Endothelial cell (in vitro differentiated cells): ENCODE measurements around the gene MYORG. TPM values are rescaled to one million over a fixed set of nuclear protein-coding genes. Genes with fewer than 3 reads are reported as not detected.
"Not testable (repeated sequence)": the region's sequence is repeated elsewhere in the genome, so short reads cannot be mapped to it uniquely, and the experiment has no call there.

ENCODE experiments used
- DNase-seq: peaks from one replicate; pipeline ENCODE4 v3.0.0; 2021; ENCODE audit warnings: low spot score
- H3K27ac Mint-ChIP-seq: one replicate; pipeline ENCODE4 v1.8.0; 2021; ENCODE audit warnings: mixed read lengths, inconsistent platforms; ENCODE audit not compliant: unreplicated experiment
- H3K27me3 Mint-ChIP-seq: one replicate; pipeline ENCODE4 v1.8.0; 2021; ENCODE audit warnings: mild to moderate bottlenecking, moderate library complexity, mixed read lengths, inconsistent platforms; ENCODE audit not compliant: unreplicated experiment
- H3K36me3 Mint-ChIP-seq: one replicate; pipeline ENCODE4 v1.8.0; 2021; ENCODE audit warnings: mild to moderate bottlenecking, low read depth, mixed read lengths, inconsistent platforms; ENCODE audit not compliant: unreplicated experiment
- H3K4me1 Mint-ChIP-seq: one replicate; pipeline ENCODE4 v1.8.0; 2021; ENCODE audit warnings: mild to moderate bottlenecking, mixed read lengths, inconsistent platforms; ENCODE audit not compliant: unreplicated experiment
- H3K4me3 Mint-ChIP-seq: one replicate; pipeline ENCODE4 v1.8.0; 2021; ENCODE audit warnings: mild to moderate bottlenecking, mixed read lengths, inconsistent platforms; ENCODE audit not compliant: unreplicated experiment
- H3K9me3 Mint-ChIP-seq: one replicate; pipeline ENCODE4 v1.8.0; 2021; ENCODE audit warnings: mixed read lengths, inconsistent platforms; ENCODE audit not compliant: unreplicated experiment
- total RNA-seq: library from RNA; stranded (reverse); fragmentation: NEBNext Ultra II Directional; extraction: Animal tissue kit (Norgen Biotek cat#: 25700); gene quantifications from one replicate; pipeline ENCODE4 v1.2.1, GENCODE V29; 2021; ENCODE audit not compliant: unreplicated experiment
- TF ChIP-seq, protein P1 (sequence below): fragments of 200-600 bp; sonication (generic); IDR thresholded peaks from one replicate; pipeline ENCODE4 v1.5.0; 2021; ENCODE audit warnings: antibody characterized with exemption; ENCODE audit not compliant: unreplicated experiment

Gene MYORG
- total RNA-seq, 1 donor from 2014 or later: 77.0 TPM

DNA sequence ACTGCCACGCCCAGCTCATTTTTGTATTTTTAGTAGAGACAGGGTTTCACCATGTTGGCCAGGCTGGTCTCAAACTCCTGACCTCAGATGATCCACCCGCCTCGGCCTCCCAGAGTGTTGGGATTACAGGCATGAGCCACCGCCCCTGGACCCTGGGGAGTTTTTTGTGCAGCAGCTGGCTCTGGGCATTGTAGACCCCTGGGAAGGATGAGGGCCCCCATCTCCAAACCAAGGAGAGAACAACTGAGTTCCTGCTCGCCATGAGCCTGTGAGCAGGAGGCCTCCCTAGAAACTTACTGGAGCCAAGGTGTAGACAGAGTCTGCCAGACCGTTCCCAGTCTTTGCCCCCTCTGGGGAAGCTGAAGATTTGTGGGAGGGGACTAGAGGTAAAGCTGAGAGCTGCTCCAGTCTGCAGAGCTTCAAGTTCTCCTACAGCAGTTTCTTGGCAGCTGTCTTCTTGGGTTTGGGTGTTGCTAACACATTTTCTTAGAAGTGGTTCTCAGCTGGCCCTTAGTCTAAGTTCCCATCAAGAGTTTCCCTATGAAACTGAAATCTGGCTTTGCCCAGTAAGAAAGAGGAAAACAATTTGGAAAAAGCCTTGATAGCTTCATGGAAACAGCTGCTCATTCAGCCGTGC, 34.9 kb downstream of the MYORG start:
- no peaks in the 10 kb centered on the region for H3K9me3 Mint-ChIP-seq
- peaks cover 2% of the 10 kb centered on the region for H3K27me3 Mint-ChIP-seq
- peaks cover 14% of the 10 kb centered on the region for H3K4me1 Mint-ChIP-seq
- no peak overlapping the region for H3K4me3 Mint-ChIP-seq
- H3K27ac Mint-ChIP-seq: no peak overlapping the region
- DNase-seq: no peak
- TF ChIP-seq, protein P1, sequence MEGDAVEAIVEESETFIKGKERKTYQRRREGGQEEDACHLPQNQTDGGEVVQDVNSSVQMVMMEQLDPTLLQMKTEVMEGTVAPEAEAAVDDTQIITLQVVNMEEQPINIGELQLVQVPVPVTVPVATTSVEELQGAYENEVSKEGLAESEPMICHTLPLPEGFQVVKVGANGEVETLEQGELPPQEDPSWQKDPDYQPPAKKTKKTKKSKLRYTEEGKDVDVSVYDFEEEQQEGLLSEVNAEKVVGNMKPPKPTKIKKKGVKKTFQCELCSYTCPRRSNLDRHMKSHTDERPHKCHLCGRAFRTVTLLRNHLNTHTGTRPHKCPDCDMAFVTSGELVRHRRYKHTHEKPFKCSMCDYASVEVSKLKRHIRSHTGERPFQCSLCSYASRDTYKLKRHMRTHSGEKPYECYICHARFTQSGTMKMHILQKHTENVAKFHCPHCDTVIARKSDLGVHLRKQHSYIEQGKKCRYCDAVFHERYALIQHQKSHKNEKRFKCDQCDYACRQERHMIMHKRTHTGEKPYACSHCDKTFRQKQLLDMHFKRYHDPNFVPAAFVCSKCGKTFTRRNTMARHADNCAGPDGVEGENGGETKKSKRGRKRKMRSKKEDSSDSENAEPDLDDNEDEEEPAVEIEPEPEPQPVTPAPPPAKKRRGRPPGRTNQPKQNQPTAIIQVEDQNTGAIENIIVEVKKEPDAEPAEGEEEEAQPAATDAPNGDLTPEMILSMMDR: no peak
- peaks cover 6% of the 10 kb centered on the region for H3K36me3 Mint-ChIP-seq

DNA sequence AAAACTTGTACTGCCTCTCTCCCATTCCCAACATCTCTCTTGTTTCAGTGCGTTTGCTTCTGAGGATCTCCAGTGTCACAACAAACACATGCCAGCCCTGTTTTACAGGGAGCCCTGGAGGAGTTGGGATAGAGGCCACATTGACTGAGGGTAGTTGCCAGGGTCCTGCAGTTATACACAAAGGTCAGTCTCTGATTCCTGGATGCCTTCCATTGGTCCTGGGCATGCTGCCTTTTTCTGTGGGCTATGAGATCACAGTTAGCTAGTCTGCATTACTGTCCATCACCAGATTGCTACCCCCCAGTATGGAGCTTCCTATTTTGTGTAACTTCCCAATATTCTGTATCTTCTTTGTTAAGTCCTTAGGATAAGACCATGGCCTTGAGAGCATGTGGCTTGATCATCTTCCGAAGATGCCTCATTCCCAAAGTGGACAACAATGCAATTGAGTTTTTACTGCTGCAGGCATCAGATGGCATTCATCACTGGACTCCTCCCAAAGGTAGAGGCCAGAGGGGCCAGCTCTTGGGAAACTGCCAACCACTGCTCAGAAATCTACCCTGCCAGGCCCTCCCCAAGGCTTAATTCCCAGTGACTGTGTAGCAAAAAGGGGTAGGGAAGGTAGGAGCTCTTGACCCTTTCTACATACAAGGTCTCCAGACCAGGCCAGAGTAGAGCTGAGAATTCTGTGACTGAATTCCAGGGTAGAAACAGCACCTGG, 37.9 kb downstream of the MYORG start:
- H3K4me3 Mint-ChIP-seq: no peak overlapping the region
- no peak overlapping the region for H3K27ac Mint-ChIP-seq
- H3K27me3 Mint-ChIP-seq: peaks cover 2% of the 10 kb centered on the region
- peaks cover 23% of the 10 kb centered on the region for H3K4me1 Mint-ChIP-seq
- no peak for DNase-seq
- peaks cover 6% of the 10 kb centered on the region for H3K36me3 Mint-ChIP-seq
- TF ChIP-seq, protein P1: no peak
- H3K9me3 Mint-ChIP-seq: no peaks in the 10 kb centered on the region

- not testable (repeated sequence) for H3K27ac Mint-ChIP-seq, H3K4me3 Mint-ChIP-seq, H3K36me3 Mint-ChIP-seq, DNase-seq, H3K9me3 Mint-ChIP-seq, H3K27me3 Mint-ChIP-seq
- H3K4me1 Mint-ChIP-seq: peaks cover 23% of the 10 kb centered on the region
Observed at GRCh38 chr9:34338079-34338478, 38.6 kb downstream of the MYORG start.

GRCh38 chr9:34337403-34337802, 39.3 kb downstream of the MYORG start:
- TF ChIP-seq, protein P1: no peak

GRCh38 chr9:34335376-34335775, 41.3 kb downstream of the MYORG start:
- TF ChIP-seq, protein P1: no peak
- H3K9me3 Mint-ChIP-seq: no peaks in the 10 kb centered on the region
- H3K4me3 Mint-ChIP-seq: no peak overlapping the region
- H3K36me3 Mint-ChIP-seq: peaks cover 4% of the 10 kb centered on the region
- peaks cover 3% of the 10 kb centered on the region for H3K27me3 Mint-ChIP-seq
- H3K4me1 Mint-ChIP-seq: peaks cover 14% of the 10 kb centered on the region
- no peak for DNase-seq
- H3K27ac Mint-ChIP-seq: no peak overlapping the region

More at GRCh38 chr9:34337403-34337802, 39.3 kb downstream of the MYORG start:
- Mint-ChIP-seq H3K4me1 (peaks cover 22% of the 10 kb centered on the region), H3K27me3 (peaks cover 2% of the 10 kb centered on the region), H3K9me3 (no peaks in the 10 kb centered on the region), H3K27ac (no peak overlapping the region), H3K36me3 (peaks cover 6% of the 10 kb centered on the region), H3K4me3 (no peak overlapping the region)
- DNase-seq: no peak
